ENCODE measurements around the gene ANKRD27.

- no peak for TF ChIP-seq CTCF (IDR thresholded peaks at IDR 0.05)
- TF ChIP-seq EP300 (IDR thresholded peaks at IDR 0.05) = no peak
- no peak for TF ChIP-seq POLR2AphosphoS5 (IDR thresholded peaks at IDR 0.05)
These were observed 59.4 kb downstream of the ANKRD27 start for GRCh38 chr19:32615569-32615968.
